K562 (cell line): ENCODE measurements around the gene PPM1N. TPM values are rescaled to one million over a fixed set of nuclear protein-coding genes. Genes with fewer than 3 reads are reported as not detected.

Experiments
- ARID1B ChIP-seq: fragments of 450-650 bp; IDR thresholded peaks from 2 replicates; pipeline ENCODE4 v1.6.1; 2016; ENCODE audit warnings: antibody characterized with exemption, mild to moderate bottlenecking, inconsistent platforms
- BRF2 ChIP-seq: IDR thresholded peaks from 3 replicates; pipeline ENCODE4 v1.6.1; 2011; ENCODE audit warnings: borderline replicate concordance, mild to moderate bottlenecking; ENCODE audit not compliant: insufficient read length, insufficient read depth
- CTCF ChIP-seq, 3 experiments: IDR thresholded peaks in 2 of 3; conservative IDR thresholded peaks in 1 of 3; 2 replicates each; pipeline ENCODE4 v1.5.1; 2011 to 2012; ENCODE audit warnings: low read length in 3 of 3, mild to moderate bottlenecking in 3 of 3, control low read depth in 2 of 3, improper control_type of control experiment in 1 of 3, inconsistent platforms in 1 of 3, low read depth in 1 of 3, mixed read lengths in 1 of 3, moderate library complexity in 1 of 3; ENCODE audit not compliant: insufficient read depth in 2 of 3
- ELF2 ChIP-seq: fragments of 250-450 bp; sonication (Bioruptor Pico); IDR thresholded peaks from 2 replicates; pipeline ENCODE4 v1.5.0; 2021; ENCODE audit warnings: mild to moderate bottlenecking
- ERF ChIP-seq: fragments of 450-650 bp; formaldehyde crosslinking; IDR thresholded peaks from 2 replicates; pipeline ENCODE4 v1.4.0; 2020; ENCODE audit warnings: mild to moderate bottlenecking, mixed read lengths
- FOXK1 ChIP-seq: sonication (generic); formaldehyde crosslinking; IDR thresholded peaks from 2 replicates; pipeline ENCODE4 v1.8.0; 2022; ENCODE audit warnings: missing genetic modification reagents, mild to moderate bottlenecking, borderline replicate concordance
- GTF2E2 ChIP-seq: fragments of 200-800 bp; sonication (Bioruptor generic); IDR thresholded peaks from 2 replicates; pipeline ENCODE4 v1.6.1; 2016; ENCODE audit warnings: missing genetic modification characterization, missing compliant biosample characterization
- HDAC2 ChIP-seq: fragments of 450-650 bp; IDR thresholded peaks from 2 replicates; pipeline ENCODE4 v1.6.1; 2016; ENCODE audit warnings: mild to moderate bottlenecking
- HINFP ChIP-seq: fragments of 450-650 bp; conservative IDR thresholded peaks from 2 replicates; pipeline ENCODE4 v1.6.1; 2016; ENCODE audit warnings: missing genetic modification characterization, low read depth, mild to moderate bottlenecking, control low read depth, missing compliant biosample characterization
- HLTF ChIP-seq: fragments of 450-650 bp; IDR thresholded peaks from 2 replicates; pipeline ENCODE4 v1.6.1; 2016
- LCOR ChIP-seq: sonication (generic); formaldehyde crosslinking; IDR thresholded peaks from 2 replicates; pipeline ENCODE4 v1.8.0; 2022; ENCODE audit warnings: mild to moderate bottlenecking, missing genetic modification reagents
- MTA3 ChIP-seq: fragments of 450-650 bp; formaldehyde crosslinking; IDR thresholded peaks from 2 replicates; pipeline ENCODE4 v1.6.1; 2017; ENCODE audit warnings: mild to moderate bottlenecking, borderline replicate concordance
- NBN ChIP-seq: fragments of 450-650 bp; IDR thresholded peaks from 2 replicates; pipeline ENCODE4 v1.6.1; 2016; ENCODE audit warnings: low read depth, mild to moderate bottlenecking
- NR1H2 ChIP-seq: sonication (generic); formaldehyde crosslinking; IDR thresholded peaks from 2 replicates; pipeline ENCODE4 v1.4.0; 2020; ENCODE audit warnings: mild to moderate bottlenecking, missing genetic modification reagents
- RNF219 ChIP-seq: fragments of 250-450 bp; sonication (Bioruptor Pico); IDR thresholded peaks from 2 replicates; pipeline ENCODE4 v1.5.0; 2022; ENCODE audit warnings: mild to moderate bottlenecking
- ZC3H4 ChIP-seq: sonication (generic); formaldehyde crosslinking; IDR thresholded peaks from 2 replicates; pipeline ENCODE4 v1.9.0; 2021; ENCODE audit warnings: missing genetic modification reagents, borderline replicate concordance
- ZHX1 ChIP-seq: fragments of 150-350 bp; conservative IDR thresholded peaks from 2 replicates; pipeline ENCODE4 v1.6.1; 2014; ENCODE audit warnings: low read length
- ZNF165 ChIP-seq: fragments of 250-450 bp; sonication (Bioruptor Pico); IDR thresholded peaks from 2 replicates; pipeline ENCODE4 v1.4.0; 2020; ENCODE audit warnings: borderline replicate concordance
- polyA plus RNA-seq, 8 experiments: library from polyadenylated mRNA; depleted of rRNA in 4 of 8; stranded (reverse) in 5 of 8; unstranded in 3 of 8; fragments of >200 nt; fragmentation: Nextera tagmentation in 2 of 8; fragmentation: Illumina TruSeq in 1 of 8; extraction: Ambion mirVana in 2 of 8; extraction: Trizol in 1 of 8; gene quantifications; 2 replicates each; pipeline versions ENCODE4 v1.2.1 to v1.2.3, GENCODE V29; 2011 to 2014; ENCODE audit warnings: inconsistent platforms in 1 of 8, missing spikeins in 1 of 8
- total RNA-seq, 7 experiments: library from RNA; depleted of rRNA in 6 of 7; stranded (reverse); fragments of >200 nt in 6 of 7; fragmentation: Illumina TruSeq in 2 of 7; extraction: Trizol in 2 of 7; gene quantifications; 2 replicates each; pipeline versions ENCODE4 v1.2.1 to v1.2.3, GENCODE V29; 2011 to 2021; ENCODE audit warnings: low replicate concordance in 1 of 7

PPM1N gene
- total and polyA plus RNA-seq, 9 of the 15 experiments (the other 6 are each of a cell fraction or from before 2014, with no cell fraction given): 4.5 to 15.6 (median 8.7) TPM

- TF ChIP-seq HLTF (no peak), MTA3 (no peak), LCOR (CRISPR knock-in tag) (peak; percentile 15; the same call in 1 of the 2 replicates), ZC3H4 (CRISPR knock-in tag) (peak; percentile 98), NBN (no peak), ELF2 (no peak), NR1H2 (CRISPR knock-in tag) (no peak), CTCF (IDR thresholded peaks at IDR 0.05 in 2 of 3, conservative IDR thresholded peaks at IDR 0.05 in 1 of 3; ENCODE audit: insufficient read depth in 2 of 3, low read depth in 1 of 3, low read length in 3 of 3) (no peak), ERF (CRISPR knock-in tag) (no peak), FOXK1 (CRISPR knock-in tag) (no peak), GTF2E2 (tag) (no peak), HDAC2 (no peak), ARID1B (0 out of 2 replicates have a peak, but pooled peaks have one; percentile 14), ZNF165 (CRISPR knock-in tag) (no peak), HINFP (tag) (no peak), ZHX1 (no peak), BRF2 (no peak), RNF219 (no peak)
These were observed 28.1 kb upstream of the PPM1N start (continued) for GRCh38 chr19:45469945-45470761.
